GM12878 (cell line): Measurements from ENCODE around the gene ACTN3.

Source experiments
- BRCA1 ChIP-seq: IDR thresholded peaks from 2 replicates; pipeline ENCODE4 v1.6.1; 2011; ENCODE audit warnings: low read depth, low read length, improper control_type of control experiment
- EZH2 ChIP-seq: IDR thresholded peaks from 2 replicates; pipeline ENCODE4 v1.6.1; 2012; ENCODE audit warnings: low read depth, mild to moderate bottlenecking, control low read depth, inconsistent platforms, low read length, borderline replicate concordance; ENCODE audit not compliant: control insufficient read depth
- FOS ChIP-seq: IDR thresholded peaks from 3 replicates; pipeline ENCODE4 v1.6.1; 2011; ENCODE audit warnings: borderline replicate concordance; ENCODE audit not compliant: insufficient read length; ENCODE audit errors: extremely low read depth
- JUNB ChIP-seq: IDR thresholded peaks from 2 replicates; pipeline ENCODE4 v1.6.1; 2016; ENCODE audit warnings: antibody characterized with exemption, mild to moderate bottlenecking

GRCh38 chr11:66498506-66498905 lies 48.2 kb upstream of the ACTN3 start:
- TF ChIP-seq BRCA1 = no peak
- no peak for TF ChIP-seq JUNB
- TF ChIP-seq EZH2 = no peak
- TF ChIP-seq FOS = no peak
